K562 (cell line): Measurements from ENCODE around the gene MMP23B. TPM values are rescaled to one million over a fixed set of nuclear protein-coding genes. Genes with fewer than 3 reads are reported as not detected.

ENCODE experiments used
- ATAC-seq: fragments of 200-7000 bp; cut with Tn5 transposase; 3 replicates; pipeline ENCODE4 v1.9.1; 2020; ENCODE audit warnings: moderate library complexity
- BruUV-seq: library from RNA; stranded (reverse); fragments of 400-500 nt; replicated peaks from 2 replicates; lab custom pipeline; 2021; lab: Mats Ljungman, UMichigan
- CTCF ChIA-PET: fragments of 300-600 bp; formaldehyde crosslinking; extraction: SDS; loops from one replicate; lab custom pipeline; 2021; ENCODE audit warnings: low intra/inter-chr PET ratio; lab: Yijun Ruan, JAX
- POLR2A ChIA-PET: fragments of 300-600, 350-650 bp; sonication (Branson Sonifier 250); formaldehyde crosslinking; extraction: SDS; loops from one replicate; lab custom pipeline; 2021; ENCODE audit warnings: antibody characterized with exemption, inconsistent platforms; lab: Yijun Ruan, JAX
- DNase-seq, 4 experiments: peaks; one replicate each; pipeline versions ENCODE4 v3.0.0 to v3.0.0-alpha.2; 2011 to 2018; ENCODE audit warnings: low spot score in 3 of 4, mixed read lengths in 3 of 4; ENCODE audit errors: extremely low read depth in 1 of 4
- FAIRE-seq: peaks from 2 replicates; lab custom pipeline; 2011; peaks lifted over from hg19 to GRCh38; lab: Jason Lieb, UNC
- H2AFZ ChIP-seq: 2 replicates; pipeline ENCODE4 v1.6.0; 2011; ENCODE audit warnings: low read depth, low read length, control low read depth, inconsistent platforms
- H3K27ac ChIP-seq: fragments of 200-600 bp; 3 replicates; pipeline ENCODE4 v1.8.0; 2011; ENCODE audit warnings: low read depth, mild to moderate bottlenecking, control low read depth, inconsistent platforms, low read length, moderate library complexity, mixed read lengths; ENCODE audit errors: extremely low read depth
- H3K27me3 ChIP-seq, 2 experiments: fragments of 300-600 bp in 1 of 2; 2 replicates in 1 of 2; 3 replicates in 1 of 2; pipeline versions ENCODE4 v1.6.0 to v1.8.0; 2011; ENCODE audit warnings: inconsistent platforms in 2 of 2, low read length in 2 of 2, mild to moderate bottlenecking in 1 of 2, mixed read lengths in 1 of 2, moderate library complexity in 1 of 2; ENCODE audit not compliant: control insufficient read depth in 2 of 2, insufficient read depth in 2 of 2
- H3K36me3 ChIP-seq: fragments of 300-600 bp; 3 replicates; pipeline ENCODE4 v1.8.0; 2011; ENCODE audit warnings: mild to moderate bottlenecking, low read length, inconsistent platforms; ENCODE audit not compliant: control insufficient read depth, insufficient read depth
- H3K4me1 ChIP-seq, 2 experiments: fragments of 200-600 bp in 1 of 2; replicated peaks in 1 of 2; 2 replicates in 1 of 2; 3 replicates in 1 of 2; pipeline versions ENCODE4 v1.5.1 to v1.8.0; 2011; ENCODE audit warnings: inconsistent platforms in 2 of 2, low read length in 2 of 2, mild to moderate bottlenecking in 1 of 2, mixed read lengths in 1 of 2, moderate library complexity in 1 of 2; ENCODE audit not compliant: control insufficient read depth in 2 of 2, insufficient read depth in 2 of 2
- H3K4me2 ChIP-seq: 2 replicates; pipeline ENCODE4 v1.6.1; 2011; ENCODE audit warnings: low read length, control low read depth, inconsistent platforms, mixed read lengths; ENCODE audit not compliant: insufficient read depth
- H3K4me3 ChIP-seq: fragments of 200-600 bp; sonication (generic), shearing (Covaris generic); 2 replicates; pipeline ENCODE4 v1.5.1; 2016; ENCODE audit warnings: control low read depth, inconsistent platforms
- H3K79me2 ChIP-seq: fragments of 200-600 bp; 3 replicates; pipeline ENCODE4 v1.8.0; 2011; ENCODE audit warnings: low read length, inconsistent platforms; ENCODE audit not compliant: control insufficient read depth, insufficient read depth
- H3K9ac ChIP-seq, 2 experiments: 2 replicates each; pipeline versions ENCODE4 v1.6.0 to v1.6.1; 2011; ENCODE audit warnings: low read depth in 2 of 2, low read length in 2 of 2, control low read depth in 1 of 2, inconsistent platforms in 1 of 2, mild to moderate bottlenecking in 1 of 2, mixed read lengths in 1 of 2; ENCODE audit not compliant: insufficient read depth in 1 of 2
- H3K9me1 ChIP-seq: one replicate; pipeline ENCODE4 v1.6.0; 2011; ENCODE audit warnings: inconsistent platforms, mild to moderate bottlenecking, low read length, moderate library complexity; ENCODE audit not compliant: control insufficient read depth, insufficient read depth
- H3K9me3 ChIP-seq: replicated peaks from 2 replicates; pipeline ENCODE4 v1.5.1; 2011; ENCODE audit warnings: low read depth, low read length, inconsistent platforms; ENCODE audit not compliant: control insufficient read depth, insufficient read depth
- H4K20me1 ChIP-seq: replicated peaks from 2 replicates; pipeline ENCODE4 v1.6.1; 2011; ENCODE audit warnings: low read length, inconsistent platforms, mixed read lengths; ENCODE audit not compliant: control insufficient read depth, insufficient read depth
- EHMT2 ChIP-seq: fragments of 450-650 bp; IDR thresholded peaks from 2 replicates; pipeline ENCODE4 v1.6.1; 2018; ENCODE audit warnings: antibody characterized with exemption
- SAFB ChIP-seq: fragments of 200-400 bp; formaldehyde crosslinking; IDR thresholded peaks from 2 replicates; pipeline ENCODE4 v1.6.1; 2017; ENCODE audit warnings: low read depth, low read length, borderline replicate concordance
- SMAD4 ChIP-seq: fragments of 250-450 bp; sonication (Bioruptor Pico); conservative IDR thresholded peaks from 2 replicates; pipeline ENCODE4 v1.8.0; 2021; ENCODE audit warnings: inconsistent platforms, mild to moderate bottlenecking, moderate library complexity
- SRSF9 ChIP-seq: fragments of 200-400 bp; formaldehyde crosslinking; IDR thresholded peaks from 2 replicates; pipeline ENCODE4 v1.6.1; 2017; ENCODE audit warnings: low read depth, low read length, borderline replicate concordance
- TAL1 ChIP-seq: fragments of 450-650 bp; IDR thresholded peaks from 2 replicates; pipeline ENCODE4 v1.6.1; 2016; ENCODE audit warnings: mild to moderate bottlenecking
- ZC3H8 ChIP-seq: fragments of 450-650 bp; IDR thresholded peaks from 2 replicates; pipeline ENCODE4 v1.6.1; 2017
- ZFPM2 ChIP-seq: fragments of 250-450 bp; sonication (Bioruptor Pico); IDR thresholded peaks from 2 replicates; pipeline ENCODE4 v1.5.1; 2022; ENCODE audit warnings: mild to moderate bottlenecking
- ZNF239 ChIP-seq: fragments of 250-450 bp; sonication (Bioruptor Pico); IDR thresholded peaks from 2 replicates; pipeline ENCODE4 v1.4.0; 2020; ENCODE audit warnings: mild to moderate bottlenecking
- ZSCAN29 ChIP-seq: fragments of 450-650 bp; IDR thresholded peaks from 2 replicates; pipeline ENCODE4 v1.6.1; 2017
- WGBS: fragments of 100-300 bp; shearing (Covaris generic); methylation state at CpG from one replicate; pipeline ENCODE4 v1.1.6; 2016; ENCODE audit warnings: low coverage, mixed read lengths; ENCODE audit not compliant: insufficient coverage; ENCODE audit errors: missing lambda C conversion rate; 5-methylcytosine and 5-hydroxymethylcytosine counted together
- in situ Hi-C: fragments of 300-500 bp; cut with MboI; formaldehyde crosslinking; loops from 4 replicates; pipeline ENCODE4 v1.15.0; 2018; ENCODE audit warnings: inconsistent platforms, mixed read lengths
- intact Hi-C: fragments of 100-400 bp; cut with micrococcal nuclease; formaldehyde crosslinking; loops from 2 replicates; pipeline ENCODE4 v1.14.2; 2022
- polyA plus RNA-seq, 8 experiments: library from polyadenylated mRNA; depleted of rRNA in 4 of 8; stranded (reverse) in 5 of 8; unstranded in 3 of 8; fragments of >200 nt; fragmentation: Nextera tagmentation in 2 of 8; fragmentation: Illumina TruSeq in 1 of 8; extraction: Ambion mirVana in 2 of 8; extraction: Trizol in 1 of 8; gene quantifications; 2 replicates each; pipeline versions ENCODE4 v1.2.1 to v1.2.3, GENCODE V29; 2011 to 2014; ENCODE audit warnings: inconsistent platforms in 1 of 8, missing spikeins in 1 of 8
- total RNA-seq, 7 experiments: library from RNA; depleted of rRNA in 6 of 7; stranded (reverse); fragments of >200 nt in 6 of 7; fragmentation: Illumina TruSeq in 2 of 7; extraction: Trizol in 2 of 7; gene quantifications; 2 replicates each; pipeline versions ENCODE4 v1.2.1 to v1.2.3, GENCODE V29; 2011 to 2021; ENCODE audit warnings: low replicate concordance in 1 of 7
- TF ChIP-seq, protein P1 (sequence below): fragments of 250-450 bp; sonication (Bioruptor Pico); IDR thresholded peaks from 2 replicates; pipeline ENCODE4 v1.5.1; 2021; ENCODE audit warnings: mild to moderate bottlenecking
- TF ChIP-seq, protein P2 (sequence below): sonication (generic); formaldehyde crosslinking; IDR thresholded peaks from 2 replicates; pipeline ENCODE4 v1.8.1; 2022; ENCODE audit warnings: missing genetic modification reagents
- TF ChIP-seq, protein P3 (sequence below): fragments of 250-450 bp; sonication (Bioruptor Pico); IDR thresholded peaks from 2 replicates; pipeline ENCODE4 v1.4.0; 2020; ENCODE audit warnings: mild to moderate bottlenecking, moderate library complexity, borderline replicate concordance

Gene MMP23B
- total and polyA plus RNA-seq, 9 of the 15 experiments (the other 6 are each of a cell fraction or from before 2014, with no cell fraction given), result 0.28 to 1.2 (median 0.41) TPM; not detected in 5

DNA sequence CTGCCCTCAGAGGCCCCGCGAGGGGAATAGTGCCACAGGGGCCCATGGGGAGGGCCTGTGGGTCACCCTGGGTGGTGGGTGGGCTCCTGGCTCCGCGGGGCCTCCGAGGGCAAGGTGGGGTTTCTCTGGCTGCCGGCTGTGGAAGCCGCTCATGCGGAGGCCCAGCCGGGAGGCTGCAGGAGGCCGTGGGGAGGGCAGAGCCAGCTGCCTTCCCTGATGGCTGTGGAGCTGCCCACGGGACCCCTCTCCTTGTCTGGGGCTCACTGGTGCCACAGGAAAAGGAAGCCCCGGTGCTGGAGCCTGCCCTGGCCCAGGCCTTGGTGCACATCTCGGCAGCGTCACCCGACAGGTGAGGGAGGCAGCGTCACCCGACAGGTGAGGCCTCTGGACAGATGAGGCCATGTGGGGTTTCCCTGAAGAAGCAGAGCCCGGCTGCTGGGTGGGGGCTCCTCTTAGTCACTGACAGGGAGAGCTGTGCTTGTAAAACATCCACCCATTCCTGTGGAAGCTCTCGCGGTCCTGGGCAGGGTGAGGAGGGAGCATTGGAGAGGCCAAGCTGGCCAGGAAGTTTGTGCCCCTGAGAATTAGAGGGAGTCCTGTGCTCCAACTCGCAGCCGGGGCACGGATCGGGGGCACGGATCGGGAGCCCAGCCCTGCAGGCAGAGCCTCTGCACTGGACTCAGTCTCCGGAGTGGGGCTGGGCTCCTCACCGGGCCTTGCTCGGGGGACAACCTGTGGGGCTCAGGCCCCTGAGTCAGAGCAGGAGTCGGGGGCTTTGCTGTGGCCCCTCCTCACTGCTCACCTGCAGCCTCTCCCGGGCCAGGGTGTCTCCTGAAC, 10.6 kb upstream of the MMP23B start:
- no peak for ATAC-seq
- no peak for FAIRE-seq

More for the DNA sequence above, 10.6 kb upstream of the MMP23B start:
- H3K27ac ChIP-seq, result no peak overlapping the region
- ChIA-PET CTCF (interaction anchor here (1.7 kb wide), 1 partner anchor 48 kb away, joined by 5 read pairs; no protein-coding TSS in a partner anchor), POLR2A (interaction anchor here (0.5 to 1.1 kb wide), 3 partner anchors 46 to 164 kb away, joined by 3 to 5 read pairs (median 4); no protein-coding TSS in a partner anchor)
- no peaks in the 10 kb centered on the region for H3K9me1 ChIP-seq
- BruUV-seq, result no TSS peak
- peaks cover 7% of the 10 kb centered on the region for H3K79me2 ChIP-seq
- peaks cover 17% of the 10 kb centered on the region; the same call in 1 of the 2 replicates for H4K20me1 ChIP-seq
- no peaks in the 10 kb centered on the region for H3K27me3 ChIP-seq
- WGBS, result 54% methylated on average over 31 of the region's 31 CpGs
- H3K9ac ChIP-seq, result peak overlapping the region in 1 of 2 experiments; percentile 78; a peak in 2 of 4 replicates
- no peak overlapping the region for H3K4me2 ChIP-seq
- H3K36me3 ChIP-seq, result peaks cover 9% of the 10 kb centered on the region; the same call in 2 of the 3 replicates
- no peak overlapping the region for H2AFZ ChIP-seq
- no peak for DNase-seq
- intact Hi-C loops (no loop called here), in situ Hi-C loops (no loop called here)
- H3K4me3 ChIP-seq, result no peak overlapping the region
- peaks cover 9 to 91% of the 10 kb centered on the region in 2 experiments; a peak in 3 of 5 replicates for H3K4me1 ChIP-seq
- no peaks in the 10 kb centered on the region for H3K9me3 ChIP-seq
- no peak for TF ChIP-seq TAL1
- TF ChIP-seq, protein P1, sequence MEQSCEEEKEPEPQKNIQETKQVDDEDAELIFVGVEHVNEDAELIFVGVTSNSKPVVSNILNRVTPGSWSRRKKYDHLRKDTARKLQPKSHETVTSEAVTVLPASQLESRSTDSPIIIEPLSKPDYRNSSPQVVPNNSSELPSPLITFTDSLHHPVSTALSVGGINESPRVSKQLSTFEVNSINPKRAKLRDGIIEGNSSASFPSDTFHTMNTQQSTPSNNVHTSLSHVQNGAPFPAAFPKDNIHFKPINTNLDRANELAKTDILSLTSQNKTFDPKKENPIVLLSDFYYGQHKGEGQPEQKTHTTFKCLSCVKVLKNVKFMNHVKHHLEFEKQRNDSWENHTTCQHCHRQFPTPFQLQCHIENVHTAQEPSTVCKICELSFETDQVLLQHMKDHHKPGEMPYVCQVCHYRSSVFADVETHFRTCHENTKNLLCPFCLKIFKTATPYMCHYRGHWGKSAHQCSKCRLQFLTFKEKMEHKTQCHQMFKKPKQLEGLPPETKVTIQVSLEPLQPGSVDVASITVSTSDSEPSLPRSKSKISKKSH (CRISPR knock-in tag), result no peak
- TF ChIP-seq SRSF9, result no peak
- TF ChIP-seq SAFB, result no peak
- TF ChIP-seq ZC3H8, result no peak
- no peak for TF ChIP-seq ZFPM2
- no peak for TF ChIP-seq SMAD4 (CRISPR knock-in tag)
- TF ChIP-seq, protein P2, sequence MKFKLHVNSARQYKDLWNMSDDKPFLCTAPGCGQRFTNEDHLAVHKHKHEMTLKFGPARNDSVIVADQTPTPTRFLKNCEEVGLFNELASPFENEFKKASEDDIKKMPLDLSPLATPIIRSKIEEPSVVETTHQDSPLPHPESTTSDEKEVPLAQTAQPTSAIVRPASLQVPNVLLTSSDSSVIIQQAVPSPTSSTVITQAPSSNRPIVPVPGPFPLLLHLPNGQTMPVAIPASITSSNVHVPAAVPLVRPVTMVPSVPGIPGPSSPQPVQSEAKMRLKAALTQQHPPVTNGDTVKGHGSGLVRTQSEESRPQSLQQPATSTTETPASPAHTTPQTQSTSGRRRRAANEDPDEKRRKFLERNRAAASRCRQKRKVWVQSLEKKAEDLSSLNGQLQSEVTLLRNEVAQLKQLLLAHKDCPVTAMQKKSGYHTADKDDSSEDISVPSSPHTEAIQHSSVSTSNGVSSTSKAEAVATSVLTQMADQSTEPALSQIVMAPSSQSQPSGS (CRISPR knock-in tag), result no peak
- no peak for TF ChIP-seq ZSCAN29
- no peak for TF ChIP-seq EHMT2
- TF ChIP-seq ZNF239 (CRISPR knock-in tag), result no peak
- TF ChIP-seq, protein P3, sequence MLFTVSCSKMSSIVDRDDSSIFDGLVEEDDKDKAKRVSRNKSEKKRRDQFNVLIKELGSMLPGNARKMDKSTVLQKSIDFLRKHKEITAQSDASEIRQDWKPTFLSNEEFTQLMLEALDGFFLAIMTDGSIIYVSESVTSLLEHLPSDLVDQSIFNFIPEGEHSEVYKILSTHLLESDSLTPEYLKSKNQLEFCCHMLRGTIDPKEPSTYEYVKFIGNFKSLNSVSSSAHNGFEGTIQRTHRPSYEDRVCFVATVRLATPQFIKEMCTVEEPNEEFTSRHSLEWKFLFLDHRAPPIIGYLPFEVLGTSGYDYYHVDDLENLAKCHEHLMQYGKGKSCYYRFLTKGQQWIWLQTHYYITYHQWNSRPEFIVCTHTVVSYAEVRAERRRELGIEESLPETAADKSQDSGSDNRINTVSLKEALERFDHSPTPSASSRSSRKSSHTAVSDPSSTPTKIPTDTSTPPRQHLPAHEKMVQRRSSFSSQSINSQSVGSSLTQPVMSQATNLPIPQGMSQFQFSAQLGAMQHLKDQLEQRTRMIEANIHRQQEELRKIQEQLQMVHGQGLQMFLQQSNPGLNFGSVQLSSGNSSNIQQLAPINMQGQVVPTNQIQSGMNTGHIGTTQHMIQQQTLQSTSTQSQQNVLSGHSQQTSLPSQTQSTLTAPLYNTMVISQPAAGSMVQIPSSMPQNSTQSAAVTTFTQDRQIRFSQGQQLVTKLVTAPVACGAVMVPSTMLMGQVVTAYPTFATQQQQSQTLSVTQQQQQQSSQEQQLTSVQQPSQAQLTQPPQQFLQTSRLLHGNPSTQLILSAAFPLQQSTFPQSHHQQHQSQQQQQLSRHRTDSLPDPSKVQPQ (CRISPR knock-in tag), result no peak
